ENCODE measurements around the gene TYW5. TPM values are rescaled to one million over a fixed set of nuclear protein-coding genes. Genes with fewer than 3 reads are reported as not detected.

The TYW5 gene
- total RNA-seq, 4 donors from 2014 or later: 9.0 to 18.9 (median 11.1) TPM

DNA sequence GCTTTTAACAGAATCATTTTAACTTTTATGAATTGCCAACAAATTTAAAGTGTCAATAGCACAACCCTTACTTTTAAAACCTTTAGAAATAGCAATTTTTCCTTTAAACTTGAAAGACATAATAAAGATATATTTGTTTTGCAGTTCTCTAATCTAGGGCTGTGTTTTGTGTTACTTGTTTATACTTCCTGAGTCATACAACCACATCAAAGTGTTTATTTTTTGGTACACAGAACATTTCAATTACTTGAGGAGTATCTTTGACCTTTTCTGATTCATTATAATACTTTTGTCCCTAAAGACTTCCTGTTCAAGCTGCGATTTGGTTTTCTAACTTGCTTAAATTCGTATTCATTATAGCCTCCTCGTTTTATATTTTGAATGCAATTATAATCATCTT is 21.8 kb downstream of the TYW5 start:
- H3K36me3 ChIP-seq: peaks cover 22 to 25% of the 10 kb centered on the region in 2 donors
- no peaks in the 10 kb centered on the region for H3K9me3 ChIP-seq
- DNase-seq: no peak
- H3K27me3 ChIP-seq: no peaks in the 10 kb centered on the region
- intact Hi-C loops (cut with DNase I): no loop called here
- TF ChIP-seq POLR2A (IDR thresholded peaks at IDR 0.05): no peak
- TF ChIP-seq, protein P1, sequence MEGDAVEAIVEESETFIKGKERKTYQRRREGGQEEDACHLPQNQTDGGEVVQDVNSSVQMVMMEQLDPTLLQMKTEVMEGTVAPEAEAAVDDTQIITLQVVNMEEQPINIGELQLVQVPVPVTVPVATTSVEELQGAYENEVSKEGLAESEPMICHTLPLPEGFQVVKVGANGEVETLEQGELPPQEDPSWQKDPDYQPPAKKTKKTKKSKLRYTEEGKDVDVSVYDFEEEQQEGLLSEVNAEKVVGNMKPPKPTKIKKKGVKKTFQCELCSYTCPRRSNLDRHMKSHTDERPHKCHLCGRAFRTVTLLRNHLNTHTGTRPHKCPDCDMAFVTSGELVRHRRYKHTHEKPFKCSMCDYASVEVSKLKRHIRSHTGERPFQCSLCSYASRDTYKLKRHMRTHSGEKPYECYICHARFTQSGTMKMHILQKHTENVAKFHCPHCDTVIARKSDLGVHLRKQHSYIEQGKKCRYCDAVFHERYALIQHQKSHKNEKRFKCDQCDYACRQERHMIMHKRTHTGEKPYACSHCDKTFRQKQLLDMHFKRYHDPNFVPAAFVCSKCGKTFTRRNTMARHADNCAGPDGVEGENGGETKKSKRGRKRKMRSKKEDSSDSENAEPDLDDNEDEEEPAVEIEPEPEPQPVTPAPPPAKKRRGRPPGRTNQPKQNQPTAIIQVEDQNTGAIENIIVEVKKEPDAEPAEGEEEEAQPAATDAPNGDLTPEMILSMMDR (IDR thresholded peaks at IDR 0.05): no peak
- H3K4me1 ChIP-seq: no peaks in the 10 kb centered on the region
- H3K4me3 ChIP-seq (replicated peaks in 1 of 3): no peak overlapping the region
- no peak overlapping the region for H3K27ac ChIP-seq
- 82 to 84% methylated on average over 3 of the region's 3 CpGs for WGBS, 2 donors

DNA sequence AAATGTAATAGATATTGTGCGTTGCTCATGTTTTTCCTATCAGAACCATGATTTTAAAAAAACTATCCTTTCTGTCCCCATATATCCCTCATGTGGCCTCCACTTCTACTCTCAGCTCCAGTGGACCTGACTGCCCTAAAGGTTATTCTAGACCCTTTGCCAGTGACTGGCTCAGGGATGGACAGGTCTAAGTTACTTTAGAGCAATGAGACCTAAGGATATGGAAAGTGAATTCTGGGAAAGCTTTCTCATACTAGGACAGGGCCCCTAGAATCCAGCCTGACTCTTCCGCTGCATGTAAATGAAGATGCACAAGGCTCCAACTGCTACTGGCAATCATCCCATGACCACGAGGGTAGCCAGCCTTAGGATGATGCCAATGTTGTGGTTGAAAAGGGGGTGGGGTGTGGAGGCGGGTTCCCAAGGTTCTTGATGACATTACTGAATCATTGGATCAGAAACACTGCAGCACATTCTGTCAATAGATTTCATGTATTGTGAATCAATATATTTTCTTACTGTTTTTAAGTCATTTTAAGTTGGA is 22.9 kb downstream of the TYW5 start:
- Histone ChIP-seq H3K4me1 (no peaks in the 10 kb centered on the region), H3K4me3 (replicated peaks in 1 of 3) (no peak overlapping the region), H3K9me3 (no peaks in the 10 kb centered on the region), H3K36me3 (peaks cover 18 to 20% of the 10 kb centered on the region in 2 donors), H3K27me3 (no peaks in the 10 kb centered on the region), H3K27ac (no peak overlapping the region)
- no peak for DNase-seq
- no peak for TF ChIP-seq POLR2A (IDR thresholded peaks at IDR 0.05)
- TF ChIP-seq, protein P1 (IDR thresholded peaks at IDR 0.05): no peak
- 78 to 89% methylated on average over 4 of the region's 4 CpGs for WGBS, 2 donors
- intact Hi-C loops (cut with DNase I): no loop called here

GRCh38 chr2:199929262-199929661 is 26.0 kb downstream of the TYW5 start:
- WGBS, 2 donors: 78 to 91% methylated on average over 2 of the region's 2 CpGs
- peaks cover 14 to 15% of the 10 kb centered on the region in 2 donors for H3K36me3 ChIP-seq
- DNase-seq: no peak
- intact Hi-C loops (cut with DNase I): no loop called here
- H3K9me3 ChIP-seq: no peaks in the 10 kb centered on the region
- no peaks in the 10 kb centered on the region for H3K27me3 ChIP-seq
- H3K27ac ChIP-seq: no peak overlapping the region
- no peaks in the 10 kb centered on the region for H3K4me1 ChIP-seq
- no peak for TF ChIP-seq POLR2A (IDR thresholded peaks at IDR 0.05)
- TF ChIP-seq, protein P1 (IDR thresholded peaks at IDR 0.05): no peak
- no peak overlapping the region for H3K4me3 ChIP-seq (replicated peaks in 1 of 3)

GRCh38 chr2:199928626-199929025 is 26.7 kb downstream of the TYW5 start:
- no peaks in the 10 kb centered on the region for H3K4me1 ChIP-seq

GRCh38 chr2:199928226-199928625 is 27.1 kb downstream of the TYW5 start:
- DNase-seq: no peak
- WGBS, 2 donors: 9 to 64% methylated on average over 2 of the region's 2 CpGs

More at GRCh38 chr2:199928626-199929025, 26.7 kb downstream of the TYW5 start:
- H3K27ac ChIP-seq: no peak overlapping the region
- H3K27me3 ChIP-seq: no peaks in the 10 kb centered on the region
- no peak for TF ChIP-seq POLR2A (IDR thresholded peaks at IDR 0.05)
- TF ChIP-seq, protein P1 (IDR thresholded peaks at IDR 0.05): no peak
- H3K36me3 ChIP-seq: peaks cover 14 to 15% of the 10 kb centered on the region in 2 donors
- no peak for DNase-seq
- no peak overlapping the region for H3K4me3 ChIP-seq (replicated peaks in 1 of 3)
- intact Hi-C loops (cut with DNase I): no loop called here
- no peaks in the 10 kb centered on the region for H3K9me3 ChIP-seq

More at GRCh38 chr2:199928226-199928625, 27.1 kb downstream of the TYW5 start:
- TF ChIP-seq POLR2A (IDR thresholded peaks at IDR 0.05): no peak
- TF ChIP-seq, protein P1 (IDR thresholded peaks at IDR 0.05): no peak
- intact Hi-C loops (cut with DNase I): no loop called here
- Histone ChIP-seq H3K4me1 (no peaks in the 10 kb centered on the region), H3K9me3 (no peaks in the 10 kb centered on the region), H3K36me3 (peaks cover 13 to 14% of the 10 kb centered on the region in 2 donors), H3K4me3 (replicated peaks in 1 of 3) (no peak overlapping the region), H3K27me3 (no peaks in the 10 kb centered on the region), H3K27ac (no peak overlapping the region)
